Liver (tissue), 3 donors: ENCODE data around the gene LRRN2.

Experiments
- EGR1 ChIP-seq, 2 donors: IDR thresholded peaks; 2 replicates each; pipeline ENCODE4 v1.6.1; 2016 to 2018; ENCODE audit warnings: antibody characterized with exemption in 2 of 2, low read depth in 2 of 2
- FOXA1 ChIP-seq: IDR thresholded peaks from 2 replicates; pipeline ENCODE4 v1.6.1; 2016; ENCODE audit warnings: antibody characterized with exemption
- JUND ChIP-seq, 2 donors: IDR thresholded peaks; 2 replicates each; pipeline ENCODE4 v1.6.1; 2016; ENCODE audit warnings: antibody characterized with exemption in 2 of 2
- YY1 ChIP-seq: IDR thresholded peaks from 2 replicates; pipeline ENCODE4 v1.6.1; 2016; ENCODE audit warnings: antibody characterized with exemption, mild to moderate bottlenecking
- TF ChIP-seq, protein P1 (sequence below): fragments of 150-350 bp; IDR thresholded peaks from 2 replicates; pipeline ENCODE4 v1.5.1; 2017; ENCODE audit warnings: improper control_type of control experiment, low read depth, low read length; ENCODE audit not compliant: missing input control
- TF ChIP-seq, protein P2 (sequence below): IDR thresholded peaks from 2 replicates; pipeline ENCODE4 v1.6.1; 2016; ENCODE audit warnings: antibody characterized with exemption
- TF ChIP-seq, protein P3 (sequence below): IDR thresholded peaks from 2 replicates; pipeline ENCODE4 v1.6.1; 2016; ENCODE audit warnings: antibody characterized with exemption
- donor health status: healthy.
- donor health status: healthy.

DNA sequence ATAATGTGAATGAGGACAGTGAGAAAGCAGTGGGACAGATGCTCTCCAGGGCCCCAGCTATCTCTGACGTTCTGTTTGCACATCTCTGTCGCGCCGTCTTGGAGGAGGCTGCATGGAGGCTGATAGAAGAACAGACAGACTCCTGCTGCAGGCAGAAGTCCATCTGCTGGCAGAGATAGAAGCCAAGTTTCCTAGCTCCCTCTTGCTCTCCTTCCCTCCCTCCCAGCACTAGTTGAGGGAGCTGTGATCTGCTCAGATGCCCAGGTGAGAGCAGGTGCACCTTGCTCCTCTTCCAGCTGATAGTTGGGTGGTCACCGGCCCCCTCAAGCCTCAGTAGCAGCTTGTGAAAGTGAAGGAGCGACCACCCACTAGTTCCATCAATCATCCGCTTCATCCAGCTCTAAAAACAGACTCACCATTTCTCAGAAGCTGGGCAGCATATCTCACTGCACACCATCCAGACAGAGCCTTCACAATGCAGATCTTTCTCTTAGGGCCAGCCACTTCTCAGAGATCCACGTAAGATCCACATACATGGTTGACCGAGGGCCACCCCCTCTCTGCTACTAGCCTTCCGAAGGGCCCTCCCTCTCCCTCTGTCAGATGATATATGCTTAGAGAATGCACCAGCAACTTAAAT lies 12.9 kb downstream of the LRRN2 start:
- TF ChIP-seq YY1 = no peak
- no peak for TF ChIP-seq FOXA1
- TF ChIP-seq EGR1 (IDR thresholded peaks at IDR 0.05; ENCODE audit: low read depth in 2 of 2) = no peak
- TF ChIP-seq, protein P1, sequence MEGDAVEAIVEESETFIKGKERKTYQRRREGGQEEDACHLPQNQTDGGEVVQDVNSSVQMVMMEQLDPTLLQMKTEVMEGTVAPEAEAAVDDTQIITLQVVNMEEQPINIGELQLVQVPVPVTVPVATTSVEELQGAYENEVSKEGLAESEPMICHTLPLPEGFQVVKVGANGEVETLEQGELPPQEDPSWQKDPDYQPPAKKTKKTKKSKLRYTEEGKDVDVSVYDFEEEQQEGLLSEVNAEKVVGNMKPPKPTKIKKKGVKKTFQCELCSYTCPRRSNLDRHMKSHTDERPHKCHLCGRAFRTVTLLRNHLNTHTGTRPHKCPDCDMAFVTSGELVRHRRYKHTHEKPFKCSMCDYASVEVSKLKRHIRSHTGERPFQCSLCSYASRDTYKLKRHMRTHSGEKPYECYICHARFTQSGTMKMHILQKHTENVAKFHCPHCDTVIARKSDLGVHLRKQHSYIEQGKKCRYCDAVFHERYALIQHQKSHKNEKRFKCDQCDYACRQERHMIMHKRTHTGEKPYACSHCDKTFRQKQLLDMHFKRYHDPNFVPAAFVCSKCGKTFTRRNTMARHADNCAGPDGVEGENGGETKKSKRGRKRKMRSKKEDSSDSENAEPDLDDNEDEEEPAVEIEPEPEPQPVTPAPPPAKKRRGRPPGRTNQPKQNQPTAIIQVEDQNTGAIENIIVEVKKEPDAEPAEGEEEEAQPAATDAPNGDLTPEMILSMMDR = no peak
- TF ChIP-seq, protein P2, sequence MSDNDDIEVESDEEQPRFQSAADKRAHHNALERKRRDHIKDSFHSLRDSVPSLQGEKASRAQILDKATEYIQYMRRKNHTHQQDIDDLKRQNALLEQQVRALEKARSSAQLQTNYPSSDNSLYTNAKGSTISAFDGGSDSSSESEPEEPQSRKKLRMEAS = no peak
- TF ChIP-seq, protein P3, sequence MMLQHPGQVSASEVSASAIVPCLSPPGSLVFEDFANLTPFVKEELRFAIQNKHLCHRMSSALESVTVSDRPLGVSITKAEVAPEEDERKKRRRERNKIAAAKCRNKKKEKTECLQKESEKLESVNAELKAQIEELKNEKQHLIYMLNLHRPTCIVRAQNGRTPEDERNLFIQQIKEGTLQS = no peak
- TF ChIP-seq JUND (IDR thresholded peaks at IDR 0.05) = no peak
